ENCODE data around the gene RGSL1. TPM values are rescaled to one million over a fixed set of nuclear protein-coding genes. Genes with fewer than 3 reads are reported as not detected.

RGSL1 gene
- total RNA-seq, 1 donor from 2014 or later = not detected

- Mint-ChIP-seq H3K36me3 (ENCODE audit: low read depth, unreplicated experiment) (no peaks in the 10 kb centered on the region), H3K4me3 (ENCODE audit: unreplicated experiment) (no peak overlapping the region)
These were observed 36.0 kb upstream of the RGSL1 start for GRCh38 chr1:182413969-182414368.

GRCh38 chr1:182415789-182416188 is 34.2 kb upstream of the RGSL1 start:
- no peak for TF ChIP-seq CTCF (IDR thresholded peaks at IDR 0.05; ENCODE audit: unreplicated experiment)
- Mint-ChIP-seq H3K27me3 (ENCODE audit: unreplicated experiment) (peaks cover 2% of the 10 kb centered on the region), H3K4me3 (ENCODE audit: unreplicated experiment) (no peak overlapping the region), H3K9me3 (ENCODE audit: unreplicated experiment) (no peaks in the 10 kb centered on the region), H3K4me1 (ENCODE audit: unreplicated experiment) (no peaks in the 10 kb centered on the region), H3K36me3 (ENCODE audit: low read depth, unreplicated experiment) (no peaks in the 10 kb centered on the region), H3K27ac (ENCODE audit: unreplicated experiment) (no peak overlapping the region)
- no peak for DNase-seq (ENCODE audit: low spot score)

More at GRCh38 chr1:182413969-182414368, 36.0 kb upstream of the RGSL1 start:
- no peak overlapping the region for H3K27ac Mint-ChIP-seq (ENCODE audit: unreplicated experiment)
- H3K4me1 Mint-ChIP-seq (ENCODE audit: unreplicated experiment) = no peaks in the 10 kb centered on the region
- TF ChIP-seq CTCF (IDR thresholded peaks at IDR 0.05; ENCODE audit: unreplicated experiment) = no peak
- DNase-seq (ENCODE audit: low spot score) = no peak
- H3K27me3 Mint-ChIP-seq (ENCODE audit: unreplicated experiment) = peaks cover 2% of the 10 kb centered on the region
- H3K9me3 Mint-ChIP-seq (ENCODE audit: unreplicated experiment) = no peaks in the 10 kb centered on the region

- Mint-ChIP-seq H3K27ac (ENCODE audit: unreplicated experiment) (no peak overlapping the region), H3K4me1 (ENCODE audit: unreplicated experiment) (no peaks in the 10 kb centered on the region)
These were observed 23.2 kb upstream of the RGSL1 start for GRCh38 chr1:182426442-182427430.

GRCh38 chr1:182428043-182428442 is 21.9 kb upstream of the RGSL1 start:
- H3K27ac Mint-ChIP-seq (ENCODE audit: unreplicated experiment) = no peak overlapping the region
- no peaks in the 10 kb centered on the region for H3K4me1 Mint-ChIP-seq (ENCODE audit: unreplicated experiment)
- no peak overlapping the region for H3K4me3 Mint-ChIP-seq (ENCODE audit: unreplicated experiment)
- H3K9me3 Mint-ChIP-seq (ENCODE audit: unreplicated experiment) = no peaks in the 10 kb centered on the region
- no peak for DNase-seq (ENCODE audit: low spot score)
- H3K27me3 Mint-ChIP-seq (ENCODE audit: unreplicated experiment) = peaks cover 2% of the 10 kb centered on the region
- H3K36me3 Mint-ChIP-seq (ENCODE audit: low read depth, unreplicated experiment) = no peaks in the 10 kb centered on the region
- no peak for TF ChIP-seq CTCF (IDR thresholded peaks at IDR 0.05; ENCODE audit: unreplicated experiment)

More at GRCh38 chr1:182426442-182427430, 23.2 kb upstream of the RGSL1 start:
- no peaks in the 10 kb centered on the region for H3K9me3 Mint-ChIP-seq (ENCODE audit: unreplicated experiment)
- no peak for DNase-seq (ENCODE audit: low spot score)
- no peak overlapping the region for H3K4me3 Mint-ChIP-seq (ENCODE audit: unreplicated experiment)
- TF ChIP-seq CTCF (IDR thresholded peaks at IDR 0.05; ENCODE audit: unreplicated experiment) = no peak
- no peaks in the 10 kb centered on the region for H3K27me3 Mint-ChIP-seq (ENCODE audit: unreplicated experiment)
- H3K36me3 Mint-ChIP-seq (ENCODE audit: low read depth, unreplicated experiment) = no peaks in the 10 kb centered on the region

Data from endothelial cell (in vitro differentiated cells).